Activated T-helper 2 cell treated with anti-CD3 and anti-CD28 coated beads, Interferon-gamma antibody, Interleukin-2, Interleukin-4, amounts not matched to agents 10 μg/mL and 5 μg/mL and 100 μg/mL, durations not matched to agents 14 hours and 24 hours and 36 hours (primary cell): ENCODE measurements around the gene HMCN2. TPM values are rescaled to one million over a fixed set of nuclear protein-coding genes. Genes with fewer than 3 reads are reported as not detected.
"Not testable (repeated sequence)": the region's sequence is repeated elsewhere in the genome, so short reads cannot be mapped to it uniquely, and the experiment has no call there.

Experiments used
- DNase-seq: peaks from one replicate; pipeline ENCODE4 v3.0.0; 2021; ENCODE audit warnings: low spot score
- H3K27ac Mint-ChIP-seq: one replicate; pipeline ENCODE4 v1.8.0; 2021; ENCODE audit warnings: mixed read lengths
- H3K27me3 Mint-ChIP-seq: one replicate; pipeline ENCODE4 v1.8.0; 2021; ENCODE audit warnings: low read depth, mixed read lengths
- H3K36me3 Mint-ChIP-seq: one replicate; pipeline ENCODE4 v1.8.0; 2021; ENCODE audit warnings: low read depth, mixed read lengths
- H3K4me1 Mint-ChIP-seq: one replicate; pipeline ENCODE4 v1.8.0; 2021; ENCODE audit warnings: low read depth, mixed read lengths
- H3K4me3 Mint-ChIP-seq: one replicate; pipeline ENCODE4 v1.8.0; 2021; ENCODE audit warnings: low read depth, mild to moderate bottlenecking, moderate library complexity, mixed read lengths
- H3K9me3 Mint-ChIP-seq: one replicate; pipeline ENCODE4 v1.8.0; 2021; ENCODE audit warnings: mixed read lengths
- intact Hi-C: fragments of 100-400 bp; cut with micrococcal nuclease; formaldehyde crosslinking; loops from one replicate; pipeline ENCODE4 v1.15.1; 2023
- total RNA-seq: library from RNA; stranded (reverse); gene quantifications from 2 replicates; pipeline ENCODE4 v1.2.3, GENCODE V29; 2022

Gene HMCN2
- total RNA-seq, 1 donor from 2014 or later, result not detected

GRCh38 chr9:130429831-130430230 lies 164.3 kb downstream of the HMCN2 start:
- no peaks in the 10 kb centered on the region for H3K4me1 Mint-ChIP-seq
- no peak overlapping the region for H3K27ac Mint-ChIP-seq
- H3K27me3 Mint-ChIP-seq, result peaks cover 18% of the 10 kb centered on the region
- intact Hi-C loops, result no loop called here
- DNase-seq, result no peak
- no peaks in the 10 kb centered on the region for H3K36me3 Mint-ChIP-seq
- no peak overlapping the region for H3K4me3 Mint-ChIP-seq
- no peaks in the 10 kb centered on the region for H3K9me3 Mint-ChIP-seq

DNA sequence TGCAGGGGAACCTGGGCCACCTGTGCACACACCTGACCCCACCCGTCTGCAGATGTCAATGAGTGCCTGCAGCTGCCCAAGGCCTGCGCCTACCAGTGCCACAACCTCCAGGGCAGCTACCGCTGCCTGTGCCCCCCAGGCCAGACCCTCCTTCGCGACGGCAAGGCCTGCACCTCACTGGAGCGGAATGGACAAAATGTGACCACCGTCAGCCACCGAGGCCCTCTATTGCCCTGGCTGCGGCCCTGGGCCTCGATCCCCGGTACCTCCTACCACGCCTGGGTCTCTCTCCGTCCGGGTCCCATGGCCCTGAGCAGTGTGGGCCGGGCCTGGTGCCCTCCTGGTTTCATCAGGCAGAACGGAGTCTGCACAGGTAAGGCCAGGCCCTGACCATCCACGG lies 164.7 kb downstream of the HMCN2 start:
- no peak for DNase-seq
- intact Hi-C loops, result no loop called here
- Mint-ChIP-seq H3K4me1 (no peaks in the 10 kb centered on the region), H3K4me3 (no peak overlapping the region), H3K36me3 (no peaks in the 10 kb centered on the region), H3K27ac (no peak overlapping the region), H3K9me3 (no peaks in the 10 kb centered on the region), H3K27me3 (peaks cover 20% of the 10 kb centered on the region)

DNA sequence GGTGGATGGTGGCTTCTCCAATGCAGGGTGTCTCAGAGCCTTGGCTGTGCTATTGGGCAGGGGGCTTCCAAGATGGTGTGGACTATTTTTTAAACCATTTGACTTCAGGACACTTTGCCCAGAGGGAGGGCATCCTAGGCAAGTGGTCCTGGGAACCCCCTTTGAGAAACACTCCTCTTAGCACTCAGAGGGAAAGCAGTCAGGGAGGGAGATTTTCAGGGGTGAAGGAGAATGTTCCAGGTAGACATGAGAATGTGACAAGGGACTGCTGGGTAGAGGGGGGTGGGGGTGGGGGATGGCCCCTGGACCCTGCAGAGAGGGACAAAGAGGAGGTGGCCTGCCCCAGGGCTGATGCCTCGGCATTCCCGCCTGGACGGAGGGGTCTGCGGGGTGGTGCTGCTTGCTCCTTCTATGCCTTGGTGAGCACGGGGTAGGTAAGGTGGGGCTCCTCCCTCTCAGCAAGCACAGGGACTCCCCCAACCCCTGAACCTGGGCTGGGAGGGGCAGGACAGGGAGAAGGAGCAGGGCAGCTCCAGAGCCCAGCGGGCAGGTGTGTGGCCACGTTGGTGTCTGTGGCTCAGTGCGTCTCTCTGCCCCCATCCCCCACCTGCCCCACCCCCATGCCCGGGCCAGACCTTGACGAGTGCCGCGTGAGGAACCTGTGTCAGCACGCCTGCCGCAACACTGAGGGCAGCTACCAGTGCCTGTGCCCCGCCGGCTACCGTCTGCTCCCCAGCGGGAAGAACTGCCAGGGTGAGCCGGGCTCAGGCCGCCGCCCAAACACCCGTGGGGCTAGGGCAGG lies 165.4 kb downstream of the HMCN2 start:
- no peaks in the 10 kb centered on the region for H3K4me1 Mint-ChIP-seq
- H3K27ac Mint-ChIP-seq, result no peak overlapping the region
- intact Hi-C loops, result no loop called here
- H3K36me3 Mint-ChIP-seq, result no peaks in the 10 kb centered on the region
- no peak overlapping the region for H3K4me3 Mint-ChIP-seq
- DNase-seq, result no peak
- peaks cover 24% of the 10 kb centered on the region for H3K27me3 Mint-ChIP-seq
- H3K9me3 Mint-ChIP-seq, result no peaks in the 10 kb centered on the region

GRCh38 chr9:130431536-130432303 lies 166.2 kb downstream of the HMCN2 start:
- no peak overlapping the region for H3K4me3 Mint-ChIP-seq
- no peaks in the 10 kb centered on the region for H3K36me3 Mint-ChIP-seq
- H3K4me1 Mint-ChIP-seq, result no peaks in the 10 kb centered on the region
- intact Hi-C loops, result no loop called here
- H3K27me3 Mint-ChIP-seq, result peaks cover 30% of the 10 kb centered on the region
- no peak for DNase-seq
- H3K27ac Mint-ChIP-seq, result no peak overlapping the region
- H3K9me3 Mint-ChIP-seq, result no peaks in the 10 kb centered on the region

GRCh38 chr9:130432362-130432761 lies 166.8 kb downstream of the HMCN2 start:
- Mint-ChIP-seq H3K27me3 (peaks cover 32% of the 10 kb centered on the region), H3K4me1 (no peaks in the 10 kb centered on the region), H3K27ac (no peak overlapping the region), H3K4me3 (no peak overlapping the region), H3K36me3 (no peaks in the 10 kb centered on the region), H3K9me3 (no peaks in the 10 kb centered on the region)
- intact Hi-C loops, result no loop called here
- no peak for DNase-seq

- H3K4me3 Mint-ChIP-seq, result no peak overlapping the region
- intact Hi-C loops, result no loop called here
- H3K27me3 Mint-ChIP-seq, result peaks cover 32% of the 10 kb centered on the region
Observed at GRCh38 chr9:130432796-130433167, 167.2 kb downstream of the HMCN2 start.

GRCh38 chr9:130433168-130433946 lies 167.8 kb downstream of the HMCN2 start:
- Mint-ChIP-seq H3K27ac (no peak overlapping the region), H3K4me1 (no peaks in the 10 kb centered on the region), H3K9me3 (no peaks in the 10 kb centered on the region), H3K4me3 (no peak overlapping the region), H3K27me3 (peaks cover 32% of the 10 kb centered on the region), H3K36me3 (no peaks in the 10 kb centered on the region)
- intact Hi-C loops, result no loop called here
- DNase-seq, result peak; percentile 17

More at GRCh38 chr9:130432796-130433167, 167.2 kb downstream of the HMCN2 start:
- H3K27ac Mint-ChIP-seq, result no peak overlapping the region
- H3K36me3 Mint-ChIP-seq, result no peaks in the 10 kb centered on the region
- no peaks in the 10 kb centered on the region for H3K9me3 Mint-ChIP-seq
- H3K4me1 Mint-ChIP-seq, result no peaks in the 10 kb centered on the region
- DNase-seq, result no peak

DNA sequence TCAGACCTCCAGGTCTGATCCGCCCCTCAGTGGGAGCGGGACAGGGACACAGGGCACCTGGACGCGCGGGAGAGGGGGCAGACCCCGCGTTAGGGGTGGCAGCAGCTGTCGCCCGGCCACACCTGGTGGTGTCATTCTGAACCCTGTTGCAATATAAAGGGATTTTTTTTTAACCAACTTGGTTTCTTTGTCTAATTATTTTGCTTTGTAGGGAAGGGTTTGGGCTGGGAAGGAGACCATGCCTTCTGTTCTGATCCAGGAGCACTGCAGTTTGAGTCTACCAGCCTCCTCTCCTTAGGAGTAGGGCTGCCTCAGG lies 168.3 kb downstream of the HMCN2 start:
- Mint-ChIP-seq H3K9me3 (no peaks in the 10 kb centered on the region), H3K27me3 (peaks cover 32% of the 10 kb centered on the region), H3K4me3 (no peak overlapping the region), H3K4me1 (no peaks in the 10 kb centered on the region), H3K27ac (no peak overlapping the region), H3K36me3 (no peaks in the 10 kb centered on the region)
- intact Hi-C loops, result no loop called here
- DNase-seq, result no peak

- H3K36me3 Mint-ChIP-seq, H3K9me3 Mint-ChIP-seq, H3K27ac Mint-ChIP-seq, H3K4me1 Mint-ChIP-seq, DNase-seq, intact Hi-C loops, H3K4me3 Mint-ChIP-seq: not testable (repeated sequence)
- peaks cover 34% of the 10 kb centered on the region for H3K27me3 Mint-ChIP-seq
Observed at GRCh38 chr9:130434656-130435055, 169.1 kb downstream of the HMCN2 start.

DNA sequence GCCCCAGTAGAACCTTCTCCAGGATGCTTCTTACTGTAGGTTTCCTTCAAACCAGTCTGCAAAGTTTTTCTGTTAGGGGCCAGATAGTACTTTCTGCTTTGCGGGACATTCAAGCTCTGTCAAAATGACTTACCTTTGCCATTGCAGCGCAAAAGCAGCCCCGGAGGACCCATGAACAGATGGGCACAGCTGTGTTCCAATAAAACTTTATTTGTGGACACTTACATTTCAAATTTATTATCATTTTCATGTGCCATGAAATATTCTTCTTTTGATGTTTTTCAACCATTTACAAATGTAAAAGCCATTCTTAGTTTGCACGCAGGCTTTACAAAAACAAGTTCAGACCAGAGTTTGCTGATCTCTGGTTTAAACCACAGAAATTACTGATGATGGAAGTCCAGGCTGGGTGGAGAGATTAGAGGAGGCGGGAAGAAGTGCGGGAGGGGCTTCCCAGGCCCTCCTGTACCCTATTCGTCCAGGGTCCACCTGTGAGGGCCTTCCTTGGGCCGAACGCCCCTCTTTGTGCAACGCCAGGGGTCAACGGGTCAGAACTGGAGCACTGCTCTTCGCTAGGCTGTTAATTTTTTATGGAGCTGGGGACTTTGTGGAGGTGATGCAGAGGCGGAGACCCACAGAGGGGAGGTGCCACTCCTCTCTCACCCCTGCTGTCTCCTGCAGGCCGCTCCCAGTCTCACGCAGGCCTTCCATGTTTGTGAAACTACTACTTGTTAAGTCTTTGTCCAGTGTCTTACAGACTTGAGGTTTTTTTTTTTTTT lies 171.6 kb downstream of the HMCN2 start:
- intact Hi-C loops, result no loop called here
- no peak for DNase-seq
- no peak overlapping the region for H3K27ac Mint-ChIP-seq
- H3K9me3 Mint-ChIP-seq, result peaks cover 14% of the 10 kb centered on the region
- no peaks in the 10 kb centered on the region for H3K4me1 Mint-ChIP-seq
- H3K4me3 Mint-ChIP-seq, result no peak overlapping the region
- no peaks in the 10 kb centered on the region for H3K36me3 Mint-ChIP-seq
- peaks cover 33% of the 10 kb centered on the region for H3K27me3 Mint-ChIP-seq

DNA sequence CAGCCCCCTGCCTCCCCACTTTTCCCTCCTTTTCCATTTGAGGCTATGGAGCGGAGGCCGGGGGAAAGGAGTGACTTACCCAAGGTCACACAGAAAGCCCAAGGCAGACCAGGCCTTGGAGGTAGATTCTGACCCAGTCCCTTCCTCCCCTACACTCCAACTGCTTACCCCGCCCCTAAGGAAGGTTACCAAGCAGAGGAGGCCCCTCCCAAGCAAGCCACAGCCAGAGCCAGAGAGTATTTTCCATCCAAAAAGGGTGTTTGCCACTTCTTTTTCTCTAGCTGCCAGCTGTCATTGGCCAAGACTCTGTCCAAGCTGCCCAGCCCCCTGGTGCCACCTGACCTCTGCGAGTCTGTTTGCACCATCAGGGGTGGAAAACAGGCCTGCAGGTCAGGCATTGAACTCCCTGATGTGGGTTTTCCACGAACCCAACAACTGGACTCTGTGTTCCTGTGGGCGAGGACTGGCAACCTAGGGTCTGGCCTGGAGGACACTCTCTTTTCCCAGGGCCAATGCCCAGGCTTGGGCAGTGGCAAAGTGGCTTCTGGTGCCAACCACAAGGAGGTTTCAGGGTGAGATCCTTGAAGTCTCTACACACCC lies 172.9 kb downstream of the HMCN2 start:
- H3K4me3 Mint-ChIP-seq, result no peak overlapping the region
- no peaks in the 10 kb centered on the region for H3K36me3 Mint-ChIP-seq
- H3K27me3 Mint-ChIP-seq, result peaks cover 26% of the 10 kb centered on the region
- intact Hi-C loops, result no loop called here
- H3K27ac Mint-ChIP-seq, result no peak overlapping the region
- no peak for DNase-seq
- no peaks in the 10 kb centered on the region for H3K4me1 Mint-ChIP-seq
- peaks cover 15% of the 10 kb centered on the region for H3K9me3 Mint-ChIP-seq

- Mint-ChIP-seq H3K27me3 (peaks cover 18% of the 10 kb centered on the region), H3K36me3 (no peaks in the 10 kb centered on the region), H3K4me3 (no peak overlapping the region), H3K4me1 (no peaks in the 10 kb centered on the region), H3K9me3 (peaks cover 15% of the 10 kb centered on the region), H3K27ac (no peak overlapping the region)
- intact Hi-C loops, result no loop called here
- no peak for DNase-seq
Observed at GRCh38 chr9:130441031-130441430, 175.5 kb downstream of the HMCN2 start.
